Nephron (organoid): ENCODE results near the gene JARID2.

ENCODE experiments used
- H3K27ac Mint-ChIP-seq, 3 experiments: 2 replicates each; pipeline ENCODE4 v1.8.0; 2020; ENCODE audit warnings: mixed read lengths in 3 of 3, mild to moderate bottlenecking in 2 of 3, moderate library complexity in 1 of 3
- H3K27me3 Mint-ChIP-seq: 2 replicates; pipeline ENCODE4 v1.8.0; 2021; ENCODE audit warnings: low read depth, mild to moderate bottlenecking, moderate library complexity, mixed read lengths
- H3K36me3 Mint-ChIP-seq: 2 replicates; pipeline ENCODE4 v1.8.0; 2020; ENCODE audit warnings: low read depth, mixed read lengths
- H3K4me1 Mint-ChIP-seq: 2 replicates; pipeline ENCODE4 v1.8.0; 2020; ENCODE audit warnings: mixed read lengths
- H3K4me3 Mint-ChIP-seq, 3 experiments: 2 replicates each; pipeline ENCODE4 v1.8.0; 2020; ENCODE audit warnings: mild to moderate bottlenecking in 3 of 3, mixed read lengths in 3 of 3, moderate library complexity in 2 of 3
- H3K9me3 Mint-ChIP-seq: 2 replicates; pipeline ENCODE4 v1.8.0; 2020; ENCODE audit warnings: mixed read lengths
- TF ChIP-seq, protein P1 (sequence below), 3 experiments: fragments of 200-600 bp; sonication (generic); IDR thresholded peaks; one replicate each; pipeline ENCODE4 v1.5.0; 2021; ENCODE audit warnings: antibody characterized with exemption in 3 of 3; ENCODE audit not compliant: unreplicated experiment in 3 of 3

JARID2 gene

DNA sequence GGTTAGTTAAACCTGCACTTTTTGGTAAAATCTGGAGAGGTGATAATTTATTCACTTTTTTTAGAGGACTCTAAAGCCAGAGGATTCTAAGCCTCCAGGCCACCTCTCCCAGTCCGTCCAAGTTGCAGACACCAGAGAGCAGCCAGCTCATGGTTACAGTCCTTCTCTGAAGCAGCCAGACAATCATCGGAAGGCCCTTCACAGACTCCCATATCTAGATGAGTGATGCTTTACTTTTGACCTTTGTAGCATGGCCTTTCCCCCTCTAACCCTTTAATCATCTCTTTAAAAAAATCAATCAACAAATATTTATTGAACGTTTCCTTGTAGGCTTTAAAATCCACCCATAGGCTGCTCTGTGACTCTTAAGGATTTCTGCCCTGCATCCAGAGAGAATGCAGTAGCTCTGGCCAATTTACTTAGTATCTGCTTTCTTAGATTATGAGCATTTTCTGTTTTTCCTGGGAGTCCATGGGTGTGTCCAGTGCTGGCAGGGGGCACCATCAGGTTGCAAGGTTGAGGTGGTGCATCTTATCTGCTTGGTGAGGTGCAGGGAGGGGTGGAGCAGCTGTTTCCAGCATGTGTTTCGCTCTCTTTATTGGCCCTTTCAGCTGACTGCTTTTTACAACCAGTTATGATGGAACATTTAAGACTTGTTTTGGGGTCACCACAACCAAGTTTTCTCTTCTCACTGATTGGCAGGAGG is 58.6 kb downstream of the JARID2 start:
- H3K27me3 Mint-ChIP-seq, result no peaks in the 10 kb centered on the region
- no peaks in the 10 kb centered on the region for H3K36me3 Mint-ChIP-seq
- TF ChIP-seq, protein P1, sequence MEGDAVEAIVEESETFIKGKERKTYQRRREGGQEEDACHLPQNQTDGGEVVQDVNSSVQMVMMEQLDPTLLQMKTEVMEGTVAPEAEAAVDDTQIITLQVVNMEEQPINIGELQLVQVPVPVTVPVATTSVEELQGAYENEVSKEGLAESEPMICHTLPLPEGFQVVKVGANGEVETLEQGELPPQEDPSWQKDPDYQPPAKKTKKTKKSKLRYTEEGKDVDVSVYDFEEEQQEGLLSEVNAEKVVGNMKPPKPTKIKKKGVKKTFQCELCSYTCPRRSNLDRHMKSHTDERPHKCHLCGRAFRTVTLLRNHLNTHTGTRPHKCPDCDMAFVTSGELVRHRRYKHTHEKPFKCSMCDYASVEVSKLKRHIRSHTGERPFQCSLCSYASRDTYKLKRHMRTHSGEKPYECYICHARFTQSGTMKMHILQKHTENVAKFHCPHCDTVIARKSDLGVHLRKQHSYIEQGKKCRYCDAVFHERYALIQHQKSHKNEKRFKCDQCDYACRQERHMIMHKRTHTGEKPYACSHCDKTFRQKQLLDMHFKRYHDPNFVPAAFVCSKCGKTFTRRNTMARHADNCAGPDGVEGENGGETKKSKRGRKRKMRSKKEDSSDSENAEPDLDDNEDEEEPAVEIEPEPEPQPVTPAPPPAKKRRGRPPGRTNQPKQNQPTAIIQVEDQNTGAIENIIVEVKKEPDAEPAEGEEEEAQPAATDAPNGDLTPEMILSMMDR (IDR thresholded peaks at IDR 0.05; ENCODE audit: unreplicated experiment in 3 of 3), result no peak
- H3K27ac Mint-ChIP-seq, result peak overlapping the region in 2 of 3 experiments; percentile 8 to 23
- H3K9me3 Mint-ChIP-seq, result no peaks in the 10 kb centered on the region
- peaks cover 67% of the 10 kb centered on the region for H3K4me1 Mint-ChIP-seq
- no peak overlapping the region for H3K4me3 Mint-ChIP-seq

DNA sequence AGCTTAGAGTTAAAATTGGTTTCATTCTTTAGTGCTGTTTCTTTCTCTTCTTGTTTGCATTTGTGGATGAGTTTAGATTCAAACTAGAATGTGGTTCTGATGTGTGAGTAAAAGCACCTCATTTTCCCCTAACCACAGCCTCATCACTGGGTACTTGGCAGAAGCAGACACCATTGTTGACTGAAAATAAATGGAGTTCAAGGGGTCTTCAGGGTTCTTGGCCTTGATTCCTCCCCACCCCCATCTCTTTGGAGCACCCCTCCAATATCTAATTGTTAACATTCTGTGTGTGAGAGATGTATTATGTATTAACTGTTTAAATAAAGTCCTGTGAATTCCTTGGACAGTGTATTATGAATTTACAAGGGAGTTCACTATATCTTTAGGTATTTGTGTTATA is 59.6 kb downstream of the JARID2 start:
- no peak overlapping the region for H3K4me3 Mint-ChIP-seq
- TF ChIP-seq, protein P1 (IDR thresholded peaks at IDR 0.05; ENCODE audit: unreplicated experiment in 3 of 3), result no peak
- peaks cover 67% of the 10 kb centered on the region for H3K4me1 Mint-ChIP-seq

DNA sequence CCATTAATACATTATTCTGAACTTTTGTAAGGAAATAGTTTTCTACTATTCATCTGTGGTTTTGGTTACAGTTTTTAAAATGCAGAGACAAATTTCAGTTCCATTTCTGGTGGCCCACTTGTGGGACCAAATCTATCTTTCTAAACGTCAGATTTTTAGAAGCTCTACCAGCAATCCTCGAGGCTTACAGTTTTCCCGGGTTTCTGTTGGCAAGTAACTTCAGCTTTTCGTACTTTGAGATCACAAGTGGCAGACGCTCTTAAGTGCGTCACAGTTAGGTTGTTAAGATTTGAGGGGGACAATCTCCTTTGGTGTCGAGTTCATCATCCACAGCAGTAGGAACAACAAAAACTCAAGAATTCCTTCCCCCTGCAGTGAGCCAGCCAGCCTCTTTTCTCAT is 60.0 kb downstream of the JARID2 start:
- TF ChIP-seq, protein P1 (IDR thresholded peaks at IDR 0.05; ENCODE audit: unreplicated experiment in 3 of 3), result no peak
- Mint-ChIP-seq H3K27ac (peak overlapping the region; percentile 49 to 68 (median 60)), H3K9me3 (no peaks in the 10 kb centered on the region), H3K4me1 (peaks cover 64% of the 10 kb centered on the region), H3K27me3 (no peaks in the 10 kb centered on the region), H3K4me3 (no peak overlapping the region), H3K36me3 (no peaks in the 10 kb centered on the region)

More for the DNA sequence above, 59.6 kb downstream of the JARID2 start:
- H3K9me3 Mint-ChIP-seq, result no peaks in the 10 kb centered on the region
- no peaks in the 10 kb centered on the region for H3K36me3 Mint-ChIP-seq
- no peaks in the 10 kb centered on the region for H3K27me3 Mint-ChIP-seq
- peak overlapping the region; percentile 49 to 68 (median 60) for H3K27ac Mint-ChIP-seq

DNA sequence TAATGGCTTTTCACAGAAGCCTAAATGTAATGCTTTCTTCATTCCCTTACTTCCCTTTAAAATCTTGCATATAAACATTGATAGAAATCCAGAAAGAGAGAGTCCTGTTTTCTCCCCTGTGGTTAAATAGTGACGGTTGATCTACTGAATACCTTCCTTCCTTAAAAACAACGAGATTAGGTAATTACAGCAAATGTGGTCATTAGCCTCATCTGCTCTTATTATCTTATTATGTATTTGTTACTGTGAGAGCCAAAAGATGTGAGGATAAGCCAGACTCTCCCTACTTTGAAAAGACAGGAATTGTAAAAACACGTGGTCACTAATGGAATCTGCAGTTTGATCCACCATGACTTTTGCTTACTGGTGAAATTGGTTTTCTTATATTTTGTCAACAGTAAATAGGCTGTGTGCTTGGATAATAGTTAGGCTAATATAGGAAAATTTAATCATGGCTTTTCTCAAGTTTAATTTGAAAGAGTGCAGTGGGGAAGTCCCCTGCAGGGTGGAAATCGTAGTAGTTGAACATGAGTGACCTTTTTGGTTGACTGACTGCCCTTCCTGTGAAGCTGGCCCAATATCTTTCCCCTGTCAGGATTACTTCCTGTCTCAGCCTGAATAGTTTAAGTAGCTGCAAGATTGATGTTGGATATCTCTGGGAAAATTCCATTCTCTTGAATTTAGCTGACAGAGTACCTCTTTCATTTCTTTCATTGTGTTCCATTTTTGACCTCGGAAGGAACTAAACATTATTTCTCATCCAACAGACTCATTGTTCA is 62.8 kb downstream of the JARID2 start:
- Mint-ChIP-seq H3K36me3 (peaks cover 4% of the 10 kb centered on the region), H3K27me3 (no peaks in the 10 kb centered on the region), H3K4me1 (peaks cover 69% of the 10 kb centered on the region), H3K4me3 (peak overlapping the region in 1 of 3 experiments; percentile 0), H3K27ac (peak overlapping the region; percentile 22 to 62 (median 60)), H3K9me3 (no peaks in the 10 kb centered on the region)
- TF ChIP-seq, protein P1 (IDR thresholded peaks at IDR 0.05; ENCODE audit: unreplicated experiment in 3 of 3), result no peak

DNA sequence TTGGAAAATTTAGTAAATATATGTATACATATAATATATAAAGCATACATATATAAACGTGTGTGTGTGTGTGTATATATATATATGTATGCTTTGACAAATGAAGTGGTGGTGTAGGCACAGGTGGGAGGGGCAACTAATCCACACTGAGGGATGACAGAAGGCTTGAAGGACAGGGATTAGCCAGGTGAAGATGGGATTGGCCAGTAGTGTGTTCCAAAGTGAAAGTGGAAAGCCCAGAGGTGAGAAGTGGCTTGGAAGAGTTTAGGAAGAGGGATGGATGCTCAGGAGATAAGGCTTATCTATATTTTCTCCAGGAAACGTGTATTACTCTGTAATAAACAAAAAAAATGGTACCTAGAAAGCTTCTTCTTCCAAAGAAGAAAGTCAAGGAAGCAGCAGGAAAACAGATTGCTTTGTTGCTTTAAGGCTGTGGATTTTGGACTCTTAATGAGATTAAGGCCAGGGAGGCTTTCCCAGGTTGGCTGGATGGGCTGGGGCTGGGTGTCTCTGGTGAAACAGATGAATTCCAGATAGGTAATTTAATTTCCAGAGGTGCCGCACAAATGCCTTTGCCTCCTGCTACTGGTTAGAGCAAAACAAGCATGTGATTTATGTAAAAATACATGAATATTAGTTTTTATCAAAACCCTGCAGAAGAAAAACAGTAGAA is 63.9 kb downstream of the JARID2 start:
- Mint-ChIP-seq H3K4me1 (peaks cover 70% of the 10 kb centered on the region), H3K9me3 (no peaks in the 10 kb centered on the region), H3K27ac (peak overlapping the region in 2 of 3 experiments; percentile 39 to 72), H3K4me3 (no peak overlapping the region), H3K27me3 (no peaks in the 10 kb centered on the region), H3K36me3 (peaks cover 4% of the 10 kb centered on the region)
- TF ChIP-seq, protein P1 (IDR thresholded peaks at IDR 0.05; ENCODE audit: unreplicated experiment in 3 of 3), result no peak
